ENCODE measurements around the gene MRPS17. TPM values are rescaled to one million over a fixed set of nuclear protein-coding genes. Genes with fewer than 3 reads are reported as not detected.
A peak's percentile ranks its signal among the peaks of the same experiment; 100 is the strongest.

The MRPS17 gene
- total and polyA plus RNA-seq, 10 of the 15 experiments (the other 5 are each of a cell fraction or from before 2014, with no cell fraction given): 18.7 to 74.5 (median 29.2) TPM

- TF ChIP-seq ZSCAN29 (IDR thresholded peaks at IDR 0.05) (no peak), SKIL (IDR thresholded peaks at IDR 0.05; ENCODE audit: low read depth, poor library complexity, severe bottlenecking) (no peak), NRF1 (conservative IDR thresholded peaks at IDR 0.05; ENCODE audit: low read depth, low read length) (no peak), LARP7 (IDR thresholded peaks at IDR 0.05) (0 out of 2 replicates have a peak, but pooled peaks have one; percentile 34), STAT3 (IDR thresholded peaks at IDR 0.05; ENCODE audit: low read depth, low read length) (no peak), SPI1 (IDR thresholded peaks at IDR 0.05; ENCODE audit: borderline replicate concordance, insufficient read depth, low read depth, low read length) (no peak), NR2F1 (conservative IDR thresholded peaks at IDR 0.05) (peak; percentile 90), ZBTB11 (CRISPR knock-in tag; IDR thresholded peaks at IDR 0.05) (no peak), ATF3 (IDR thresholded peaks at IDR 0.05; ENCODE audit: borderline replicate concordance, extremely low read depth, low read depth, low read length) (peak; percentile 77), MYC (IDR thresholded peaks at IDR 0.05; ENCODE audit: insufficient read depth, insufficient read length, insufficient replicate concordance, low read length, severe bottlenecking) (peak; percentile 89), PAX5 (IDR thresholded peaks at IDR 0.05; ENCODE audit: borderline replicate concordance, low read depth, low read length) (peak; percentile 4; the same call in 1 of the 2 replicates), ZNF274 (IDR thresholded peaks at IDR 0.05; ENCODE audit: insufficient read depth, insufficient read length) (no peak), EED (IDR thresholded peaks at IDR 0.05; ENCODE audit: low read depth) (no peak), ZBTB4 (CRISPR knock-in tag; IDR thresholded peaks at IDR 0.05) (no peak), ATF2 (IDR thresholded peaks at IDR 0.05; ENCODE audit: low read length) (no peak), CHD1 (IDR thresholded peaks at IDR 0.05; ENCODE audit: low read depth, low read length) (no peak), TAF1 (IDR thresholded peaks at IDR 0.05; ENCODE audit: borderline replicate concordance, low read depth, low read length) (peak; percentile 87; the same call in 1 of the 2 replicates), EGR1 (IDR thresholded peaks at IDR 0.05; ENCODE audit: borderline replicate concordance in 1 of 2, low read depth in 2 of 2, low read length in 2 of 2) (peak; percentile 69 to 83)
Observed at GRCh38 chr7:55951637-55952351, at the start of gene MRPS17 (continued).
